ENCODE measurements around the gene KCND1.

- TF ChIP-seq EZH2 (IDR thresholded peaks at IDR 0.05; ENCODE audit: low read length, unreplicated experiment) = no peak
- no peak for TF ChIP-seq CTCF (conservative IDR thresholded peaks at IDR 0.05; ENCODE audit: low read depth, low read length)
- TF ChIP-seq EZH2phosphoT487 (IDR thresholded peaks at IDR 0.05; ENCODE audit: borderline replicate concordance, low read length) = no peak
Measured at GRCh38 chrX:48938721-48939425, 32.8 kb downstream of the KCND1 start.

Measured in PC-3 (cell line).